ENCODE results near the gene MAB21L4.

DNA sequence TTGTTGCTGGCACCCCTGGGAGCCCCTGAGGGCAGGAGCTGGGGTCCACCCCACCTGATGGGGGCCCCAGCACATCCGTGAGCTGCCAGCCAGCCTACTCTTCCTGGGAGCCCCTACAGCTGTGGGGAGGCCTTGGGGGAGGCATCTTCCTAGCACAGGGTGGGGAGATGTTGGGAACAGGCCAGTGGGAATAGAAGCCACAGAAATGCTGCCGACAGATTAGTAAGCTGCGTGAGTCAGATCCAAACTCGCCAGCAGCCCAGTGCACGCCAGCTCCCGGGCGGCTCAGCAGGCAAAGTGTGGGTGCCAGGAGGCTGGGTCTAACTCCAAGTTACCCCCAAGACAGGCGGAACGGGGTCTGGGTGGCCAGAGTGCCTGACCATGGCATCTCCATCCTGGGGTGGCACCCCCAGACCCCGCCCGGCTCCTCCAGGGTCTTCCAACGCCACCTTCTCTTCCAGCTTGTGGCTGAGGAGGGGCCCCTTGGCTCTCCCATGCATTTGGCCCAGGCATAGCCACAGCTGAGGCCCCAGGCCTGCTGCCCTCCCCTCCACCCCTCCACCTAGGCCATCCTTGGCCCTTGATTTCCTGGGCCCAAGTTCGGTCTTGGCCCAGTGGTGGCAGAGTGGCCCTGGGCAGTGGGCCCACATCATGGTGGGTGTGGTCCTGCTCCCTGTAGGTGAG is 25.5 kb upstream of the MAB21L4 start:
- TF ChIP-seq EZH2phosphoT487 (IDR thresholded peaks at IDR 0.05; ENCODE audit: insufficient read depth, low read depth) (no peak), EZH2 (IDR thresholded peaks at IDR 0.05; ENCODE audit: insufficient read depth, poor library complexity, severe bottlenecking) (no peak)
